Neural progenitor cell (in vitro differentiated cells): ENCODE results near the gene HOXA1.
A peak's percentile ranks its signal among the peaks of the same experiment; 100 is the strongest.

Source experiments
- EZH2 ChIP-seq: fragments of 200-600 bp; sonication (generic); IDR thresholded peaks from 2 replicates; pipeline ENCODE4 v1.6.1; 2017; ENCODE audit warnings: antibody characterized with exemption, mild to moderate bottlenecking, moderate library complexity
- EZH2phosphoT487 ChIP-seq: fragments of 200-600 bp; sonication (generic); IDR thresholded peaks from 2 replicates; pipeline ENCODE4 v1.6.1; 2017; ENCODE audit warnings: antibody characterized with exemption
- TF ChIP-seq, protein P1 (sequence below): fragments of 200-600 bp; sonication (generic); IDR thresholded peaks from 2 replicates; pipeline ENCODE4 v1.5.1; 2017; ENCODE audit warnings: antibody characterized with exemption, mild to moderate bottlenecking

DNA sequence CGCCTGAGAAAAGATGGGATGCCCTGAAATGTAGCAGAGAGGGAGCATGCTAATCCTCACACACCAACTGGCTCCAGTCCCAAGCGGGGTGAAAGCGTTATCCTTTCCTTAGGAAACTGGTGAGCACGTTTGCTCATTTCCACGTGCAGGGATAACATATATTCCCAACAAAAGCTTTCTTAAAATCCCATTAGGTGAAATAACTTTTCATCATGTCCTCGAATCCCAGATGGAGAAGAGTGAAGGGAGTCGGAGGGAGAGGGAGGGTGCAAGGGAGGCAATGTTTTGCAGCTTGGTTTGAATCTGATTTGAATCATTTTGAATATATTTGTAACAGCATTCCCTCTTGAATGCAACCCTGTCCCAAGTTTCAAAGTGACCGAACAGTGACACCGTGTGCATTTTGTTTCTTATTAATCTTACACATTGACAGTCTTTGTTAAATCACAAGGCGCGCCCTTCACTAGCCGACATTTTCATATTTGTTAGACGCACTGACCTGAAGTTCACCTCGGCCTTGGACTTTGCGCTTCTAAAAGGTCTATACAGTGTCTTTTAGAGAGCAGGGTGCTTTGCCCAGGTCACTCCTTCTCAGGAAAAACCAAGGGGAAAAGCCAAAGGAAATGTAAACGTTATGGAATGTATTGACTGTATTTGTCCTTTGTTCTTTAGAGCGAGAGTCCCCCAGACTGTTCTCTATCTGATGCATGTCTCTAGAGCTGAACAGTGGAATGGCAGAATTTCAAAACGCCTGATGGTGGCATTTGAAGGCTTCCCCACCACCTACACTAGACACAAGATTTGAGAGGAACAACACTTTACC is 37.8 kb upstream of the HOXA1 start:
- TF ChIP-seq, protein P1, sequence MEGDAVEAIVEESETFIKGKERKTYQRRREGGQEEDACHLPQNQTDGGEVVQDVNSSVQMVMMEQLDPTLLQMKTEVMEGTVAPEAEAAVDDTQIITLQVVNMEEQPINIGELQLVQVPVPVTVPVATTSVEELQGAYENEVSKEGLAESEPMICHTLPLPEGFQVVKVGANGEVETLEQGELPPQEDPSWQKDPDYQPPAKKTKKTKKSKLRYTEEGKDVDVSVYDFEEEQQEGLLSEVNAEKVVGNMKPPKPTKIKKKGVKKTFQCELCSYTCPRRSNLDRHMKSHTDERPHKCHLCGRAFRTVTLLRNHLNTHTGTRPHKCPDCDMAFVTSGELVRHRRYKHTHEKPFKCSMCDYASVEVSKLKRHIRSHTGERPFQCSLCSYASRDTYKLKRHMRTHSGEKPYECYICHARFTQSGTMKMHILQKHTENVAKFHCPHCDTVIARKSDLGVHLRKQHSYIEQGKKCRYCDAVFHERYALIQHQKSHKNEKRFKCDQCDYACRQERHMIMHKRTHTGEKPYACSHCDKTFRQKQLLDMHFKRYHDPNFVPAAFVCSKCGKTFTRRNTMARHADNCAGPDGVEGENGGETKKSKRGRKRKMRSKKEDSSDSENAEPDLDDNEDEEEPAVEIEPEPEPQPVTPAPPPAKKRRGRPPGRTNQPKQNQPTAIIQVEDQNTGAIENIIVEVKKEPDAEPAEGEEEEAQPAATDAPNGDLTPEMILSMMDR = no peak
- TF ChIP-seq EZH2 (peak; percentile 89), EZH2phosphoT487 (peak; percentile 82)
